Panc1 (cell line): ENCODE data around the gene BACH2. TPM values are rescaled to one million over a fixed set of nuclear protein-coding genes. Genes with fewer than 3 reads are reported as not detected.

ENCODE experiments used
- ATAC-seq: fragments of 200-7000 bp; cut with Tn5 transposase; 2 replicates; pipeline ENCODE4 v1.9.1; 2020; ENCODE audit warnings: mild to moderate bottlenecking, moderate library complexity
- BruUV-seq: library from RNA; stranded (reverse); fragments of 400-500 nt; replicated peaks from 2 replicates; lab custom pipeline; 2021; lab: Mats Ljungman, UMichigan
- CTCF ChIA-PET: fragments of 300-600 bp; sonication (Branson Sonifier 250); formaldehyde crosslinking; loops from one replicate; lab custom pipeline; 2022; ENCODE audit warnings: antibody characterized with exemption; lab: Charles Lee
- POLR2A ChIA-PET: fragments of 300-600 bp; sonication (Branson Sonifier 250); formaldehyde crosslinking; loops from one replicate; lab custom pipeline; 2022; ENCODE audit warnings: antibody characterized with exemption; lab: Charles Lee
- DNase-seq: peaks from one replicate; pipeline ENCODE4 v3.0.0-alpha.2; 2010; ENCODE audit warnings: low read depth, low spot score
- H3K27ac ChIP-seq: 2 replicates; pipeline ENCODE4 v1.5.1; 2011; ENCODE audit warnings: mild to moderate bottlenecking, low read length, inconsistent platforms
- H3K27me3 ChIP-seq: fragments of 200-500 bp; sonication (Bioruptor generic); 2 replicates; pipeline ENCODE4 v1.6.0; 2014; ENCODE audit warnings: low read length, inconsistent platforms; ENCODE audit not compliant: control insufficient read depth, insufficient read depth
- H3K36me3 ChIP-seq: fragments of 200-500 bp; sonication (Bioruptor generic); 2 replicates; pipeline ENCODE4 v1.5.1; 2014; ENCODE audit warnings: inconsistent platforms, mild to moderate bottlenecking, low read length, moderate library complexity; ENCODE audit not compliant: control insufficient read depth, insufficient read depth
- H3K4me1 ChIP-seq: 2 replicates; pipeline ENCODE4 v1.5.1; 2011; ENCODE audit warnings: inconsistent platforms, mild to moderate bottlenecking, low read length, moderate library complexity; ENCODE audit not compliant: control insufficient read depth, insufficient read depth
- H3K4me3 ChIP-seq, 2 experiments: 2 replicates each; pipeline ENCODE4 v1.5.1; 2011 to 2012; ENCODE audit warnings: low read depth in 2 of 2, low read length in 2 of 2, mild to moderate bottlenecking in 2 of 2, inconsistent platforms in 1 of 2, moderate library complexity in 1 of 2
- H3K9me3 ChIP-seq: fragments of 200-500 bp; sonication (Bioruptor generic); 2 replicates; pipeline ENCODE4 v1.5.1; 2014; ENCODE audit warnings: low read depth, mild to moderate bottlenecking, inconsistent platforms, low read length, moderate library complexity; ENCODE audit not compliant: control insufficient read depth, insufficient read depth
- CTCF ChIP-seq: fragments of 450-650 bp; IDR thresholded peaks from 2 replicates; pipeline ENCODE4 v1.5.1; 2017; ENCODE audit warnings: mild to moderate bottlenecking
- POLR2AphosphoS5 ChIP-seq: IDR thresholded peaks from 2 replicates; pipeline ENCODE4 v1.6.1; 2012; ENCODE audit warnings: mild to moderate bottlenecking, low read depth, low read length, moderate library complexity
- REST ChIP-seq, 2 experiments: IDR thresholded peaks; 2 replicates each; pipeline ENCODE4 v1.6.1; 2011 to 2012; ENCODE audit warnings: low read depth in 2 of 2, control low read depth in 1 of 2, low read length in 1 of 2, mild to moderate bottlenecking in 1 of 2, moderate library complexity in 1 of 2; ENCODE audit not compliant: insufficient read depth in 1 of 2
- SIN3A ChIP-seq: IDR thresholded peaks from 2 replicates; pipeline ENCODE4 v1.6.1; 2012; ENCODE audit warnings: low read depth, mild to moderate bottlenecking, low read length, moderate library complexity, borderline replicate concordance; ENCODE audit not compliant: insufficient read depth
- TCF7L2 ChIP-seq: IDR thresholded peaks from 2 replicates; pipeline ENCODE4 v1.6.1; 2011; ENCODE audit warnings: mild to moderate bottlenecking, low read depth, low read length, inconsistent platforms
- in situ Hi-C: cut with HindIII; loops from 2 replicates; pipeline ENCODE4 v1.10.0; 2016; ENCODE audit warnings: low sequenced_read_pairs, low pct_unique_long_range_greater_than_20kb
- intact Hi-C: fragments of 100-400 bp; cut with micrococcal nuclease; formaldehyde crosslinking; loops from one replicate; pipeline ENCODE4 v1.10.0; 2022; ENCODE audit not compliant: unreplicated experiment
- total RNA-seq: library from RNA; stranded (reverse); gene quantifications from one replicate; pipeline ENCODE4 v1.2.1, GENCODE V29; 2021; ENCODE audit not compliant: unreplicated experiment

The BACH2 gene
- total RNA-seq, 1 experiment from 2014 or later, result 1.6 TPM

GRCh38 chr6:90079560-90080490 is 216.8 kb downstream of the BACH2 start:
- in situ Hi-C loops, result no loop called here
- BruUV-seq, result no TSS peak
- CTCF ChIA-PET, result no interaction called here

More at GRCh38 chr6:90079560-90080490, 216.8 kb downstream of the BACH2 start:
- Histone ChIP-seq H3K27me3 (no peaks in the 10 kb centered on the region; the same call in 1 of the 2 replicates), H3K4me3 (no peak overlapping the region), H3K4me1 (no peaks in the 10 kb centered on the region), H3K9me3 (no peaks in the 10 kb centered on the region), H3K36me3 (no peaks in the 10 kb centered on the region), H3K27ac (no peak overlapping the region)
- POLR2A ChIA-PET, result no interaction called here
- DNase-seq, result no peak
- TF ChIP-seq SIN3A (no peak), POLR2AphosphoS5 (no peak), REST (IDR thresholded peaks at IDR 0.05; ENCODE audit: insufficient read depth in 1 of 2, low read depth in 2 of 2, low read length in 1 of 2) (no peak), CTCF (no peak), TCF7L2 (no peak)
- ATAC-seq, result no peak
- intact Hi-C loops, result no loop called here
